GM21576 (cell line): Measurements from ENCODE around the gene PPP1R11.
"Not testable (repeated sequence)": the region's sequence is repeated elsewhere in the genome, so short reads cannot be mapped to it uniquely, and the experiment has no call there.

Experiments
- ATAC-seq: cut with Tn5 transposase; IDR thresholded peaks from one replicate; pipeline ENCODE4 v1.9.1; 2021; ENCODE audit warnings: mild to moderate bottlenecking, moderate library complexity; ENCODE audit not compliant: unreplicated experiment

The PPP1R11 gene, protein sequence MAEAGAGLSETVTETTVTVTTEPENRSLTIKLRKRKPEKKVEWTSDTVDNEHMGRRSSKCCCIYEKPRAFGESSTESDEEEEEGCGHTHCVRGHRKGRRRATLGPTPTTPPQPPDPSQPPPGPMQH

DNA sequence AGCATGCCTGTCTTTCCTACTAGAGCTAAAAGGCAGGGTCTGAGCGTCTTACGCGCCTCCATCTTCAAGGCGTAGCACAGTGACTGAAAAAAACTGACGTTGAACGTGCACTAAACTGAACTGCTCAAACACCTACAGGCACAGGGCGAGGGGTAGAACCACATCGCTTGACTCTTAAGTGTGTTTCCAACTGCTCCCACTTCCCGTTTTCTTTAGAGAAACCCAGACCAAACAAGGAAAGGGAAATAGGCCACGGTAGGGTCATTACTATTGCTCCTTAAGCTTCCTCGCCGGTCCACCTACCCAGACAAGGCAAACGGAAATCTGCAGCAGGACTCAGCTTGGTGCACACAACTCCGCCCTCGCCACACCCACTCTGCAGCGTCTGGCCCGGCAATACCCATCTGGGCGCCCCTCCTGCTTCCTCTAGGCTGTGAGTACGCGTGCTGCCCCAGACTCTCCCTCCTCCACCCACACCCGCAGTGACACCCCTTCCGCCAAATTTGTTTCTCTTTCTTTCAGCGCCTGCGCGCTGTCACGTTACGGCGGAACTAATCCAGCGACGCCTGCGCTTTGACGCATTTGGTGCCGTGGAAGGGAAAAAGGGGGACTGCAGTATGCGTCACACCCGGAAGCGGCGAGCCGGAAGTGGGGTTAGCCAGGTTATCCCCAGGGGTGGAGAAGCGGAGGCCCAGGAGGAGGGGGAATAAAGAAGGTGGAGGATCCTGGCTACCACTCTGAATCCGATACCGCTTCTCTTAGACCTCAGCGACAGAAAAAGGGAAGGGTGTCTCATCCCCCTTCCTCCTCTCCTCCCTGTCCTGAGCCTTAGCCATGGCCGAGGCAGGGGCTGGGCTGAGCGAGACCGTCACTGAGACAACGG, at the start of gene PPP1R11:
PPP1R11 (plus strand) TSS at position 622 of the 883 bp plus-strand sequence; CDS start at position 835, 213 bp downstream.
- ATAC-seq, result peak; percentile 96

DNA sequence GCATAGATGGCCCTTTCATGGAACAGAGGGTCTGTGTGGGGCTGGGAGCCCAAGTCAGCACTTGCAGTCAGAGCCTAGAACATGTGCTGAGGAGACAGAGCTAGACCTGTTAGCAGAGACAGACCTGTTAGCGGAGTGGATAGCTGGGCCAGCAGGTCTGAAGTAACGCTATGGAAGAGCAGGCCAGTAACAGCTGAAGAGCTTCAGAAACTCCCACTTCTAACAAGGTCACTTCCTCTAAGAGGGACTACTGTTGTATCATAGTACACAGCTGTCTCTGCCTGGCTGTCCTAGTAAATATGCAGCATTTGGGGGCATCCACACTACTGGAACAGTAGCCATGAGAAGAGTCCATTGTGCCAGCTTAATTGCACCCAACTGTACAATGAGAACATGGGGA, 47.2 kb upstream of the PPP1R11 start:
- ATAC-seq, result no peak

DNA sequence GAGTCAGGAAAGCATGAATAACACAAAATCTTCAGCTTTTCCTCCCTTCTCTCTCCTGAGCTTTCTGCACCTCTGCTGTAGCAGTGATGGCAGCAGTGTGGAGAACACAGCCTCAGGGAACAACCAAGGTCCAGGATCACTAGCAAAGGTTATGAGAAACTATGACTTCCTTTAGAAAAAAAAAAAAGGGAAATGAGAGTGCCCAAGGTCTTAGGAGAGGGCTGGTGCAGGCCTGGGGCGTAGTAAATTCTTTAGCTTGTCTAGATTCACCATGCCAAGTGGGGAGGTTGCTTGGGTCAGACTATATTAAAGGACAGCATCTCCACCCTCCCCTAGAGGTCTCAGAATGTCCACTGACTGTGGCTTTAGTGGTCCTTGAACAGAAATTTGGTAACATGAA, 46.4 kb upstream of the PPP1R11 start:
- ATAC-seq, result no peak

DNA sequence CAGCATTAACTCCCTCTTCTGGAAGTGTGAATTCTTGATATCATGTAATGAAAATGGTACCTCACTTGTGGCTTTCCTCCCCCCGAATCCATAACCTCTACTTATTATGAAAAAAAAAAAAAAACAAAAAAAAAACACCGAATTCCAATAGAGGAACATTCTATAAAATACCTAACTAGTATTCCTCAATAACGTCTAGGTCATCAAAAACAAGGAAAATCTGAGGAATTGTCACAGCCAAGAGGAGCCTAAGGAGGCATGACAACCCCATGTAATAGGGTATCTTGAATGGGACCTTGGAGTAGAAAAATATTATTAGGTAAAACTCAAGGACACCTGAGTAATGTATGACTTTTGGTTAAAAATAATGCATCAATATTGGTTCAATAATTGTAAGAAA, 44.8 kb upstream of the PPP1R11 start:
- ATAC-seq, result no peak

DNA sequence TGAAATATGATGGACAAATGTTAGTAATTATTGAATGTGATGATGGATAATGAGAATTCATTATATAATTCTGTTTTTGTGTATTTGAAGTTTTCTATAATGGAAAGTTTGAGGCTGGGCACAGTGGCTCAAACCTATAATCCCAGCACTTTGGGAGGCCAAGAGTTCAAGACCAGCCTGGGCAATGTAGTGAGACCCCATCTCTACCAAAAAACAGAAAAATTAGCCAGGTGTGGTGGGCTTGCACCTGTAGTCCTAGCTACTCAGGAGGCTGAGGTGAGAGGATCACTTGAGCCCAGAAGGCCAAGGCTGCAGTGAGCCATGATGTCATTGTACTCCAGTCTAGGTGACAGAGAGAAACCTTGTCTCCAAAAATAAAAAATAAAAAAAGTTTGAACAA, 44.3 kb upstream of the PPP1R11 start:
- ATAC-seq, result not testable (repeated sequence)

DNA sequence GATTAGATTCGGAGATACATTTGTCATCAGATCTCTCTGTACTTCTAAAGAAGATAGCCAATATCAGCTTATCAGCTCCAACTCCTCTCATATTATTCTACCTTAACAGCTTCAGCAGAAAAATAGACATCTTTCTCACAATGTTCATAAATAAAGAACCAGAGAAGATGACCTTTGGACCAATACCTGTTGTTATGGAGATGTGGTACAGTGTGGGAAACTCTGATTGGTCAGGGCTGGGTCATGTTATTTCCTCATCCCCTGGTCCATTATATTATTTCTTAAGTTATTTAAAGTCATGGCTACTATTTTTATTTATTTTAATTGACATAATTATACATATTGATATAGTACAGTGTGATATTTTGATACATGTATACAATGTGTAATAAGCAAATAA, 41.8 kb upstream of the PPP1R11 start:
- ATAC-seq, result no peak

DNA sequence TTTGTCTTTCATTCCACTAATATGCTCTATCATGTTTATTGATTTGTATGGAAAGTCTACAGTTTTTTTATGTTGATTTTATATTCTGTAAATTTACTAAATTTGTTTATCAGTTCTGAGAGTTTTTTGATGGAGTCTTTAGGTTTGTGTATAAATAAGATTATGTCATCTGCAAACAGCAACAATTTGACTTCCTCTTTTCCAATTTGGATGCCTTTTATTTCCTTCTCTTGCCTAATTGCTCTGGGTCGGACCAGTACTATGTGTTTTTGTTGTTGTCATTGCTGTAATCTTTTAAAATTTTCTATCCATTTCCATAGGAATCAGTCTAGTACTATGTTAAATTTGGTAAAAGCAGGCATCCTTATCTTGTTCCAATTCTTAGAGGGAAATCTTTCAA, 37.4 kb upstream of the PPP1R11 start:
- no peak for ATAC-seq

DNA sequence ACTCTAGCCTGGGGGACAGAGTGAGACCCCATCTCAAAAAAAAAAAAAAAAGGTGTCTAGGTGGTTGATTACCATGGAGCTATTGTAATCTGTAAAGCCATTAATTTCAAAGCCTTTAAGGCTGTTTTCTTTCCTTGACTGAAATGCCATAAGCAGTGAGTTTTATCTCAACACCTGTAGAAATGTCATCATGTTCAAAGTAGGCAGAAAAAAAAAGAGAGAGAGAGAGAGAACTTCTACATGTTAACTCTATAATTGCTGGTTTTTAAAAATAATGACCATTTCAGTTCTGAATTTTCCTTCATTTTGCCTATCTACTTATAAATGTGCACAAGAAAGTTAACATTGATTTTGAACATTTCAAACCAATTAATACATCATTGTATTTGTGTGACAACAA, 35.6 kb upstream of the PPP1R11 start:
- ATAC-seq, result no peak

DNA sequence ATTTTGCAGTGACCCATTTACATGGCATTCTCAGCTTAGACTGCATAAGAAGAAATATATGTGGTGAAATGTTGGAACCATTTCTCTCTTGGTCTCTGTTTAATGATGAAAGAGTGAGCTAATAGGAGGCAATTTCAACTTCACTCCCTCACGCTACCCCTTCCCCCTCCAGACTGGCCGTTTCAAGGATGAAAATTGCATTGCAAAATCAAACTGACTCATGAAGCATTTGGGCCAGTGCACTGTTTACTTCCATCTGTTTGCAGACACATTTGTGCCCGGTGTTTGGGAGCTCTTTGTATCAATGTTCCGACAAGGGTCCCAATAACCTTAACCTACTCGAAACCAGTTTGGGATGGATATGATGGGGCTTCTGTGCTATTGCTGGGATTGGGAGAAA, 33.6 kb upstream of the PPP1R11 start:
- ATAC-seq, result not testable (repeated sequence)

DNA sequence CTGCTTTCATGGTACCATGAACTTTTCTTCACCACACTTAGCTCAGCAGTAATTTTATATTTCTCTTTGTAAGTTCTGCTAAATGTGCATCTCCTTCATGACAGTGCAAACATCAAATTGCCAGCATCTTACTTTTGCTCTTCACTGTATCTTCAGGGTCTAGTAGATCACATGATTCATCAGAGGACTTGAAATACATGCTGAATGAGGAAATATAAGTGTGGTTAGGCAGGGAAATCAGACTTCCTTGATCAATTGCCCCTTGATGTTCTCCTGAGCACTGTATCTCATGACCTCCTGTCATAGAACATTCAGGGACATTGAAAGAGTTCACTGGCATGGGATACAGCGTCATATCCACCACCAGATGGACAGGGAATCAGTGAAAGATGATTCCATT, 31.2 kb upstream of the PPP1R11 start:
- no peak for ATAC-seq

DNA sequence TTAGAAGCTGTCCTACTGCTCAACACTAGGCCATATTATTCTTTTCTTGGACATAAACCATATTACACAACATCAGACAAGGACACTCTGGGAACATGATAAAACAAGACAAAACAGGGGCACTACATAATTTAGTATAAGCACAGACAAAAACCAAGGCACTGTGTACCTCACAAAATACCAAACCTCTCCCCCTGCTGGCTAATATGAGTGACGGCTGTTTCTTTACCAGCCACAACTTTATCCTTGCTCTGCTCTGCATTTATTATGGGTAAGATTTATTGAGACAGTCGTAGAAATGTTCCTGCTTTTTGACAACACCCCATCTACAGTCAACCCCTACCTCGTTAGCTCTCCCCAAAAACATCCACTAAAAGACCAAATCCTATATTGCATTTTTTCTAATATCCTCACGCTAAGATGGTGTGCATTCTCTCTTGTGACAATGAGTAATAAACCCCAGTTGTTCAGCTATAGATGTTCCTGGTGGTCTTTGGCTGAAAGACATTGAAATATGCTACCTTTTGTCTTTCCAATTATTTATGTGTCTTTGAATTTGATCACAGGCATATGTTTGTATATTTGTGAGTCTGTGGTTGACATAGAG, 29.7 kb upstream of the PPP1R11 start:
- ATAC-seq, result no peak

DNA sequence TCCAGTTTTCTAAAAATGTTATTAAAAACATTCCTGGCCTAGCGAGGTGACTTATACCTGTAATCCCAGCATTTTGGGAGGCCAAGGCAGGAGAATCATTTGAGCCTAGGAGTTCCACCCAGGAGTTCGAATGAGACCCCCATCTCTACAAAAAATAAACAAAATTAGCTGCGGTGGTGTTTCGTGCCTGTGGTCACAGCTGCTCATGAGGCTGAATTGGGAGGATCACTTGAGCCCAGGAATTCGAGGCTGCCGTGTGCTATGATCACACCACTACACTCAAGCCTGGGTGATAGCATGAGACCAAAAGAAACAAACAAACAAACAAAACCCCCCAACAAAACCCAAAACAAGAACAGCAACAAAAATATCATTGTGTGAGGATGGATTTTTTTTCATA, 25.8 kb upstream of the PPP1R11 start:
- ATAC-seq, result no peak

DNA sequence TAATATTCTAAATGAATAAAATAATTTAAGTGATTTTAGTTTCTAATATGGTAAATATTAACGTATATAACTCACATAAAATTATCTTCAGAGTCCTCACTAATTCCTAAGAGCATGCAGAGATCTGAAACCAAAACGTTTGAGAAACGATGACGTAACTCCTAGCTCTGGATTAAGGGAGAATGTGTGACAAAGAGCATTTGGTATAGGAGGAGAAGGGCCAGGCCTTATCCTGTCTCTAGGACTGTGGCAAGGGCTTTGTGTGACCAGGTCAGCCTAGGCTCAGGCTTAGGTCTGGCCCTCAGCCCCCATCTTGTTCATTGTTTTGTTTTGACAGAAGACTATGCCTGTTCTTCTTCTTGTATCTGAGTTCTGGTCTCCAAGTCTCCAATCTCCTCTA, 25.2 kb upstream of the PPP1R11 start:
- no peak for ATAC-seq

DNA sequence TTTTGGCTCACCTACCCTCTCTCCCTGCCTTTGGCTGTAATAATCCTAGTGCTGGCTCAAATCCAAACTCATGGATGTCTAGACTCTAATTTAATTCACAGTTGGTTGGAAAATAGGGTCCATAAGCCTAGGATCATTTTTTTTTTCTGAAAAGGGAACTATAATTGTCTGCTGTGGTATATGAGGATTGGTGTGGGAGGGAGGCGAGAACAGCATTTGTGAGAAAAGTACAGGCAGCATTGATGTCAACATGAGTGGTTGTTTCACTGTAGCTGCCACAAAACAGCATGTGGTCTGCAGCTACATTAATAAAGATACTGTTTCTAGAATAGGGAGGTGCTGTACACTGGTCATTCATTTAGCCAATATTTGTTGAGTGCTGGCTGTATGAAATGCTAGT, 24.5 kb upstream of the PPP1R11 start:
- ATAC-seq, result no peak

DNA sequence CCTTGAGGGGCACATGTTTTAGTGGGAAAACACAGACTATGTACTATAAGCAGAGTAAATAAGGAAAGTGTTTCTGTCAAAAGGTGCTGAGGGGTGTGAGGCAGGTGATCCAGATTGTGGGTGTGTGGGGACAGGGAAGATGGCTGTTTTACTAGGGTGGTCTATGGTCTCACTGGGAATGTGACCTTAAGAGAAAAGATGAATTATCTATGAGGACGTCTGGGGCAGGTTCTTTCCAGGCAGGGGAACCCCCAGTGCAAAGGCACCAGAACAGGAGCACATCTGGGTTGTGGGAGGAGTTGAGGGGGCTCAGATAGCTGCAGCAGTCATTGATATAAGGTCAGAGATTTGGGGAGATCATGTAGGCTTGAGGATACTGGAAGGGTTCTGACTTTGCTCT, 24.1 kb upstream of the PPP1R11 start:
- ATAC-seq, result no peak

DNA sequence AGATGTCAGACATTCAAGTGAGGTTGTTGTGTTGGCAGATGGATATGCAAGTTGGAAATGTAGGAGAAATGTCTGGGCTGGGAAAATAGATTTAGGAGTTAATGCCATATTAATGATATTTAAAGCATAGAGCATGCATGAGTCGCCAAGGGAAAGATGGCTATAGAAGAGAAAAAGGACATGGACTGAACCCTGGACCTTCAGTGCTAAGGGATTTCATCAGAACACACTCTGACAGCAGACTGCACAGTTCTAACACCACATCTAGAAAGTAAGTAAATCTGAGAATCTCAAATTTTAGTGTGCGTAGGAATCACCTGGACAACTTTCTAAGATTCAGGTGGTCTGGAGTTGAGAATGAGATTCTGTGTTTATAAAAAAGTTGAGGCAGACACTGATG, 23.3 kb upstream of the PPP1R11 start:
- ATAC-seq, result no peak

DNA sequence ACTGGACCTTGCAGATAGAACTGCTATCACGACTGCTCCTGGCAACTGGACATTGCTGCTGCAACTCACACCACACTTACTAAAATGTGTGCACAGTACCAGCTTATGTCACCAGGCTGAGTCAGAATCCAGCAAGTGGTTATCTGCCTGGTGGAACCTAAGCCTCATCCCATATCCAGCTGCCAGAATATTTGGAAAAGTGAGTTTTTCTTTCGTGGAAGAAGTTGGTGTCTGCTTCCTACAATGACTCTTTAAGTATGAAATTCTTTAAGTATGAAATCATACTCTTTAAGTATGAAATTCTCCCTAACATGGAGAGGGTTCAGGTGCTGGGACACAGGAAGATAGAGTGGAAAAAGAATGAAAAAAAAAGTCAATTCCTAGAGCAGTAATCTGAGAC, 22.4 kb upstream of the PPP1R11 start:
- no peak for ATAC-seq

DNA sequence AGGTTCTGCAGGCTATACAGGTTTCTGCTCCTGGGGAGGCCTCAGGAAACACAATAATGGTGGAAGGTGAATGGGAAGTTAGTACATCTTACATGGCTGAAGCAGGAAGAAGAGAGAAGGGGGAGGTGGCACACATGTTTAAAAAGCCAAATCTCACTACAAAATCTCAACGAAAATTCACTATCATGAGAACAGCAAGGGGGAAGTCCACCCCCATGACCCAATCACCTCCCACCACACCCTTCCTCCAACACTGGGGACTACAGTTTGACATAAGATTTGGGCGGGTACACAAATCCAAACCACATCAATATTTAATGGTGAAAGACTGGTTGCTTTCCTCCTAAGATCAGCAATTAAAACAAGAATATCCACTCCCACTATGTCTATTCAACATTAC, 19.8 kb upstream of the PPP1R11 start:
- no peak for ATAC-seq

DNA sequence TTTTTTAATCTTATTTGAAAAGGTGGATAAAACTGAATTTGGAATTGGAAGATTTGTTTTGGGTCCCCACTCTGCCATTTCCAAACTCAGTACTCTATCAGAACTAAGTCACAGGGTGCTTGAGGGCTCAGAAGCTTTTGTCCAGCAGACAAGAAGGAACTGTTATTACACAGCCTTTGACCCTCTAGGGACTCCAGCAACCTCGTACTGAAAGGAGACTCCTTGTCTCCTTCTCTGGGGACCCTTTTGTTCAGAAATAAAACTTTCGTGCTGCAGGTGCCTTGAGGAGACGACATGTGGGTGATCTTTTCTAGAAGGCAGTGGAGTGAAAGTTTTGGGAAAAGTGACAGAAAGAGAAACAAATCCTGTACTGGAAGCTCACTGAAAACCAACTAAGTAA, 13.3 kb upstream of the PPP1R11 start:
- no peak for ATAC-seq

DNA sequence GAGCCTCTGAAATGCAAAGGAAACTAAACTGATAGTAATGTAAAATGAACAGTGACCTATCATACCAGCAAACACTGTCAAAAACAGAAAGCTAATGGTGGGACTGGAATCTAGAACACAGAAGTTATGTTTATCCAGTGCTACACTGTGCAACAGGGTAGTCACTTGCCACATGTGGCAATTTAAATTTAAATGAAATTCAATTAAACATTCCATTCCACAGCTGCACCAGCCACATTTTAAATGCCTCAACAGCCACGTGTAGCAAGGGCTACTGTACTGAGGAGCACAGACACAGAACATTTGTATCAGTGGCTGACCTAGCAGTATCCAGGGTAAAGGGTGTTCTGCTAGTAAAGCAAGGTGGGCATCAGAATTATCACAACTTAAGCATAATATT, 11.5 kb upstream of the PPP1R11 start:
- ATAC-seq, result no peak

DNA sequence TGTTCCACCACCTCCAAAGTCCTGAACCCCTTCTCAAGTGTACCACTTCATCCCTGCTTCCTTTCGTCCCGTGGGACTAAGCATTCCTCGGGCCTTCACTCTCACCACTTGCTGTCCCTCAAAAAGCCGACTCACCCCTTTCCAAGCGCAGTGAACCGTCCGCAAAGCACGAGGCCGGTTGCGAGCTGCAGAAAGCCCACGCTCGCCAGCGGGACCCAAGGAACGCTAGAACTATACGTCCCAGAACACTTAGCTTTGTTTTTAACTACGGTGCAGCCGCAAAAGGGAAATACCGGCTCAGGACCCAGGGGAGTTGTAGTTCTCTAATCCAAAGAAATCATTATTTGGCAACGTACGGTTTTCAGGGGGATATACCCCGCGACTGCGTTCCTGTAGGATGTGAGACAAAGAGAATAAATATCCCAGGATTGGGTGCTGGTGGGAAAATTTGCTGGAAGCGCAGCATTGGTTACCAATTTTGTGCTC, 6.3 kb upstream of the PPP1R11 start:
- ATAC-seq, result peak; percentile 17
